Left ventricle myocardium superior (tissue), 1 donor: Measurements from ENCODE around the gene HDAC8. TPM values are rescaled to one million over a fixed set of nuclear protein-coding genes. Genes with fewer than 3 reads are reported as not detected.
"Not testable (repeated sequence)": the region's sequence is repeated elsewhere in the genome, so short reads cannot be mapped to it uniquely, and the experiment has no call there.

ENCODE experiments used
- ATAC-seq: fragments of 200-7000 bp; cut with Tn5 transposase; one replicate; pipeline ENCODE4 v1.9.1; 2020; ENCODE audit warnings: mild to moderate bottlenecking, moderate library complexity
- DNase-seq: peaks from one replicate; pipeline ENCODE4 v3.0.0-alpha.2; 2020
- intact Hi-C: fragments of 100-400 bp; cut with micrococcal nuclease; formaldehyde crosslinking; loops from one replicate; pipeline ENCODE4 v1.11.0; 2022
- long read RNA-seq: library from polyadenylated mRNA; unstranded; transcript quantifications from one replicate; pipeline ENCODE4 v2.0.0, GENCODE V29; 2021
- total RNA-seq: library from RNA; stranded (reverse); fragmentation: NEBNext Ultra II Directional; extraction: Animal tissue kit (Norgen Biotek cat#: 25700); gene quantifications from one replicate; pipeline ENCODE4 v1.2.1, GENCODE V29; 2021
- donor health status: DM: no; HTN: yes; CAD: no; lungs with severe emphysema.

Gene HDAC8
- total RNA-seq, result 18.3 TPM
- long read RNA-seq, transcript HDAC8-207 (11 exons, 2,110 nt), result major isoform, 16 of 19 reads
- long read RNA-seq, partial matches to known transcripts, result 0 of 19 reads
- long read RNA-seq, other reads (novel, unspliced or antisense), result 2 of 19 reads

DNA sequence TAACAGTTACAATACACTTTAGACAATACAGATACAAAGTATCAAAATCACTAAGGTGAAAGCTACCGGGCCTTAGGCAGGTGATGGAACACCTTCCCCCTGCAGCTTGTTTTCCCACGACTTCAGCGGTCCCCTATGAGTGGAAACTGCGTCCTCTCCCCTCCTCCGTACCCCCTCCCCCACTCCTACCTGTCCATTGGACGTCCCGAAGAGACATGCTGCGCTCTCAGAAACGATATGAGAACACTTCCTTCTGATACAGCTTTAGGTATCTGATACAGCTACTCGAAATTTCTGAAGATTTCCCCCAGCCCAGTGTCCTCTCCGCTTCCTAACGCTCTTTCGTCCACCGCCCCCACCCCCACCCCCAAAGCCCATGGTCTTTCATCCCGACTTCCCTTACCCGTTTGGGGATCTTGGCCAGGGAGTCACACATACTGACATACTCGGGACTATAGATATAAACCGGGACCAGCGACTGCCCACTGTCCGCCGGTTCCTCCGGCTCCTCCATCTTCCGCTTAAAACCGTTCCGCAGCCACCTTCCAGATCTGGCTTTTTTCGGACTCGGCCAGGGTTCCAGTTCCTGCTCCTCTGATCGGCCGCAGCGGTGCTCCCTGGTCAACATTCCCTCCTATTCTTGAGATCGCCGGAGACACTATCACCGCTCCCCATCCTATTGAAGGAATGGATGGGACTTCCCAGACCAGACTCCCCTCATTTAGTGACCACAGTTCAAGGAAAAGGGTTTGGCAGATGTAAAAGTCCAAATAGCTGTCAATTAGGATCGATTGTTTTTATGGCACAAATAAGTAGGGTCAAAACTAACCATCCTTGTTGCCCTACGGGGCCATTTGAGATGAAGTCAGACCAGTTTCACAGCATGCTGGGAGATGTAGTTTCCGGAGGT, at the start of gene HDAC8:
TSS of gene HDAC8 (minus strand) at position 596 of the 910 bp plus-strand sequence. CDS start at position 514, 82 bp downstream.
- DNase-seq (peak; percentile 74), ATAC-seq (peak; percentile 94)
- intact Hi-C loops, result no loop called here

DNA sequence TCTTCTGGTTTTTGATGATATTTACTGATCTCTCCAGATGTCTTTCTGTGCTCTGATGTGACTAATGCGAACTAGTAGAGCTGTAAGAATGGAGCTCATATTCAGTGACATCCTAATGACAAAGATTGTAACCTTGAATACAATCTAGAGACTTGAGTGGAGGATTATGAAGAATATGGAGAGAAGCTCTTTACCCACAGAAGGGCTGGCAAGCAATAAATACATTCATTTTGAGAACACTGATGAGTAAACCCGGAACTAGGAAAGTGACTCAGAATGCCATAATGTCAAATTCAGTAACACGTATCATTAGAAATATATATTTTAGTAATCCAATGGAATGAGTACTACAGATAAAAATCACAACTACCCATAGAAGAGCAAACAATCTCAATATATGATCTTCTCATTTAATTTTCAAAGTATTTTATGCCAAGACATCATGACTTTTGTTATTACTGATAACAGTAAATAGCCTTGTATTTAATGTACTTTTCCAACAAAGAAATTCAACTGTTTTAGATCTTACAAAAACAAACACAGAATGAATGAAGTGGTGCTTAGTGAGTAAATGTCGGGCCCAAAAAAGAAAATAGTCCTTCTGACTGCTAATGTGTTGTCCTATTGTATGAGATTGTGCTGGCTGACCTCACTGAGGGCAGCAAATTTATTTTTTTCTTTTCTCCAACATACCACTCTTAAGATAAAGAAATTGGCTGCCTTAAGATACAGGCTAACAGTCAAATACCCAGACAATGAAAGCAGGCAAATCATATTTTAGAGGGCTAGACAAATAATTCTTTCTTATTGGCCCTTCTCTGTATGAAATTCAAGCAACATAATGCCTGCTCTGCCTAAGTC, 49.2 kb upstream of the HDAC8 start:
- no peak for ATAC-seq
- intact Hi-C loops, result no loop called here
- DNase-seq, result no peak

DNA sequence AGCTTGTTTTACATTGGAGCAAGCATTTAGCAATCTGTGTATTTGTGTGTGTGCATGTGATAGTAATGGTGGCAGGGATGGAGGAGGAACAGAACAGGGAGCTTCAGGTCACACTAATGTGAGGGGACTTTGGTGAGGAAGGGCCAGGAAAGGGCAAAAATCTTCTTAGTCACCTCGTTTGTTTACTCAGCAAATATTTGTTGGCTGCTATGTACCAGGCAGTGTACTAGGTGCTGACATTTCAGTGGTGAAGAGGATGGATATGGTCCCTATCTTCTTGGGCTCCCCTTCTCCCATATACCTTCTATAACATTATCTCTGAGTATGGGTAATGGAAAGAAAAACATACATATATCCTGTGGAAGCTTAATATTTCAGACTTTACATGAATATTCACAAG, 48.5 kb upstream of the HDAC8 start:
- DNase-seq, result no peak
- intact Hi-C loops, result no loop called here
- no peak for ATAC-seq

DNA sequence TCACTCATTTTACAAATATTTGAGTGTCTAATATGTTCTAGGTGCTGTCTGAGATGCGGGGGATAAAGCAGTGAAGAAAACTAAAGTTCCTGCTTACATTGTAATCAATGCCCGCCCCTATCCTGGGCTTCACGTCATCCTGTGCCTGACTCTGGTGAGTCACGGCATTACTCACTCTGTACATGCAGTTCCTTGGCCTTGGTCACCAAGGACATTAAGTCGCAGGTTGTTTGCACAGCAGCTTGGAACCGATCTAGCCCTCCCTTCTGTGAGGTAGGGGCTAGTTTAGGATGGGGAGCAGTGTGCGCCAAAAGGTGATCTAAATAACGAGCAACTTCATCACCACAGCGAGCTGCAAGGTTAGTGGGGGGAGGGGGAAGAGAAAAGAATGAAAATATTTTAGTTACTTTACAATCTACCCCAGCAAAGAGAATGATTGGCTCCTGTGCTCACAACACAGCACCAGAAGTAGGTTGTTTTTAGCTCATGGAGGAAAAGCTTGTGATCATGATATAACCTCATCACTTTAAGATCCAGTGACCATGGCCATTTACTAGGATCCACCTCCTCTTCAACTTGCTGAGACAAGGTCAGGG, 48.0 kb upstream of the HDAC8 start:
- peak; percentile 18 for DNase-seq
- ATAC-seq, result peak; percentile 57
- intact Hi-C loops, result no loop called here

DNA sequence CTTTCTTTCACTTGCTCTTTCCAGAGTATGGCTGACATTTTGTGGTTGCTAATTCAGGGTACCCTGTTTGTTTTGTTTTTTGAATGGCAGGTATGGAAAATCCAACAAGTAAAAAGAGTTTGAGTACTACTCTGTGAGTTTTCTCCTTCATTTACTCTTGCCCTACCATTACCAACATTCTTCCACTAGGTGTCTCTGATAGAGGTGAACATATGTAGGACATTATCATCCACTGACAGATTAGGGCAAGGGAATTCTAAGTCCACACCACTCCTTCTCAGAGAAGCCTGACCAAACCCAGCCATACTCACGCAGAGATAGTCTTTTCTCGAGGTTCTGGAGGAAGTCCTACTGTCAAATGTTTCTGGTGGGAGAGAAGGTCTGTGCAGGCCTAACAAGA, 36.7 kb upstream of the HDAC8 start:
- no peak for ATAC-seq
- DNase-seq, result no peak
- intact Hi-C loops, result no loop called here

DNA sequence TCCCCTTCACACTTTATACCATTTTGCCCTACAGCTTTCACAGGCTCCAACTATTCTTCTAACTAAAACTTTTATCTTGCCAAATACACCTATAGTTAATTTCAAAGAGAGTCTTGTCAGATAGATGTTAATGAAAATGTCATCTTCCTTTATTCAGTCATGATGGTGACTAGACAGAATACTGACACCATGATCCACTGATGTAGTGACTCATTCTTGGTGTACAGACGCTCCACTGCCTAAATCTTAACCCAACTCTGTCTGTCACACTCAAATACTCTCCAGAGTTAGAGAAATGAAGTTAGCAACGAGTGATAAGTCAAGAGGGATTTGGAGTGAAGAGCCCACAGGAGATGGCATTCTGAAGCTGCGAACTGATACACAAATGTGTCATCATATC, 32.1 kb upstream of the HDAC8 start:
- no peak for ATAC-seq
- DNase-seq, result no peak
- intact Hi-C loops, result no loop called here

DNA sequence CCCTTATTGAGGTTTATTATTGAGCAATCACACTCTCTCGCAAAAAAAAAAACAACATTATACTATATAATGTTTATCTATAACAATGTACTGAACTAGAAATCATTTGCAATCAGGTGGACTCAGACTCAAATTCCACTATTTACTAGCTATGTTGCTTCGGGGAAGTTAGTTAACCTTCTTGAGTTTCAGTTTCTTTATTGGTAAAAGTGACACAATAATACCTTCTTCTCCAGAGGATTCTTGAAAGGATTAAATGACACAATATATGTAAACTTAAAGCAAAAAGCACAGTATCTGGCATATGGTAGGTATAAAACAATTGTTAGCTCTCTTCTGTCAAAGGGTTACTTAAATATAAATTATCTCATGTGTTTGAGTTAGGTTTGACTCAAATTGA, 31.5 kb upstream of the HDAC8 start:
- ATAC-seq, result no peak
- DNase-seq, result no peak
- intact Hi-C loops, result no loop called here

DNA sequence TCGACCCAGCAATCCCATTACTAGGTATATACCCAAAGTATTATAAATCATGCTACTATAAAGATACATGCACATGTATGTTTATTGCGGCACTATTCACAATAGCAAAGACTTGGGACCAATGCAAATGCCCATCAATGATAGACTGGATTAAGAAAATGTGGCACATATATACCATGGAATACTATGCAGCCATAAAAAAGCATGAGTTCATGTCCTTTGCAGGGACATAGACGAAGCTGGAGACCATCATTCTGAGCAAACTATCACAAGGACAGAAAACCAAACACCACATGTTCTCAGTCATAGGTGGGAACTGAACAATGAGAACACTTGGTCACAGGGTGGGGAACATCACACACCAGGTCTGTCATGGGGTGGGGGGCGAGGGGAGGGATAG, 18.4 kb upstream of the HDAC8 start:
- intact Hi-C loops, DNase-seq, ATAC-seq: not testable (repeated sequence)

DNA sequence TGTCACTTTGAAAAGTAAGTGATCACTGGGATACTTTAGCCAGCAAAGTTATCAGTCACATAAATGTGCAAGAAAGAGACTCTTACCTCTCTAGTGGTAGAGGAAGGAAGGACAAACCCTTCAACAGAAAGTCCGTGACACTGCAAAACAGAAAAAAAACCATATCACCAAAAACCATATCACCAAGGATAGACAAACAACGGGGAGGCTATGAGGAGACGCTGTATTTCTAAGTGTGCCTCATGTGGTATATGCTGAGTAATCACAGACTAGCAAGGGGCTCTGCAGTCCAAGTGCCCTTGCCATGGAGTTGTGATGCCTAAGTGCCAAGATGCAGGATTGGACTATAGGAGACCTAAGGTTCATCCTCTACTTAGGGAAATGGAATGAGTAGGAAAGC, 11.5 kb upstream of the HDAC8 start:
- ATAC-seq, result no peak
- no peak for DNase-seq
- intact Hi-C loops, result no loop called here

DNA sequence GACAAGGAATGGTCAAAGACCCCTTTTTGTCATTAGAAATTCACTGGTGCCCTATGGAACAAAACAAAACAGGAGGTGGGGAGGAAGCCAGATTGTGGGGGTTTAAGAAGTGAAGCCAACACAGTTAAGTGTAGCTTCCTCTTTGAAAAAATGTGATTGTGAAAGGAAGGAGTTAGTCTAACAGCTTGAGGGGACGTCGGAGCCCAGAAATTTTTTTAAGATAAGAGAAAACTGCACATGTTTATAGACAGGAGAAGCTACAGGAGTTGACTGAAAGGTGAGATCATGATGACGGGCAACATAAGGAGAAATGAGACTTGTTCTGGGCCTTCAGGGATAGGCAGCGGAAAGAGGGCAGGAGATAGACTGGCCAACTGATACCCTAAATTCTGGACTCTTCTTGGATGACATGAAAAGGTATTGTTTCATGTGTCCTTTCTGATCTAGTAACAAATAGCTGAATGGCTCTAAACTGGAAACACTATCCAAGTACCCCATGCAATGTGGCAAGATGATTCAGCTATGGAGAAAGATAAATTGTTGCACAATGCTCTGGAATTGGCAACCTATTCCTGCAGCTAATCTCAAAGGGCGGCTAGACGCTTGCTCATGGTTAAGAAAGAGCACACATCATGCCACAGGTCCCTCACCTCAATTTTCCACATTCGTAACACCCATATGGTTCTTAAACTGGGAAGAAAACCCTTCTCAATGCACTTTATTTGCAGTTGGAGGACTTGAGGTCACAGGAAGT, 3.7 kb upstream of the HDAC8 start:
- ATAC-seq (no peak), DNase-seq (no peak)
- intact Hi-C loops, result no loop called here

DNA sequence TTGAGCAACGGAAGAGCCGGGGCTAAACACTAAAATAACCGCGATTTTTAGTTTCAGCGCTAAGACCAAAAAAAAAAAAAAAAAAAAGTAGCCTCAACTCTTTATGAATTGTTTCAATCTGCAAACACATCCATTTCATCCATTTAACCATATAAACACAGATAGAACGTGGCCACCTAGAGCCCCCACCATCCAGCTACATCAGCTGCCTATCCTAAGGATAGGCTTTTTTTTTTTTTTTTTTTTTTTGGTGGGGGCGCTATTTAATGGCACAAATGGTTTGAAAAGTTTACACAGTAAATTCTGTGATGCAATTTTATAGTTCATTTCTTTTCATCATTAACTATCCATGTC, 492 bp upstream of the HDAC8 start:
- ATAC-seq (peak; percentile 26), DNase-seq (no peak)
- intact Hi-C loops, result no loop called here

DNA sequence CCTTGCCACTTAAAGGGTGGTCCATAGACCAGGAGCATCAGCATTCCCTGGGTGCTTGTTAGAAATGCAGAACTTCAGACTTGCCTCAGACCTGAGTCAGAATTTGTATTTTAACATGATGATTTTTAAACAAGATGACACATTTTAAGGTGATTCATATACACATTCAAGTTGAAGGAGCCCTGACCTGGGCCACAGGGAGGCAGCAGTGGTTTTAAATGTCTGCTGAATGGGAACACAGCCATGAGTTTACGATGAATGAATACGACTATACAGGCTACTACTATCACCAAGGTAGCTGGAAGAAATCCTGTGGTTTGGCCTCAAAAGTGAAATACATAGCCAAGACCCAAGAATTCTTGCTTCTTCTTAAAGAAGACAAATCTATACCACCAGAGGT, 2.9 kb downstream of the HDAC8 start:
- ATAC-seq (no peak), DNase-seq (no peak)
- intact Hi-C loops, result no loop called here

DNA sequence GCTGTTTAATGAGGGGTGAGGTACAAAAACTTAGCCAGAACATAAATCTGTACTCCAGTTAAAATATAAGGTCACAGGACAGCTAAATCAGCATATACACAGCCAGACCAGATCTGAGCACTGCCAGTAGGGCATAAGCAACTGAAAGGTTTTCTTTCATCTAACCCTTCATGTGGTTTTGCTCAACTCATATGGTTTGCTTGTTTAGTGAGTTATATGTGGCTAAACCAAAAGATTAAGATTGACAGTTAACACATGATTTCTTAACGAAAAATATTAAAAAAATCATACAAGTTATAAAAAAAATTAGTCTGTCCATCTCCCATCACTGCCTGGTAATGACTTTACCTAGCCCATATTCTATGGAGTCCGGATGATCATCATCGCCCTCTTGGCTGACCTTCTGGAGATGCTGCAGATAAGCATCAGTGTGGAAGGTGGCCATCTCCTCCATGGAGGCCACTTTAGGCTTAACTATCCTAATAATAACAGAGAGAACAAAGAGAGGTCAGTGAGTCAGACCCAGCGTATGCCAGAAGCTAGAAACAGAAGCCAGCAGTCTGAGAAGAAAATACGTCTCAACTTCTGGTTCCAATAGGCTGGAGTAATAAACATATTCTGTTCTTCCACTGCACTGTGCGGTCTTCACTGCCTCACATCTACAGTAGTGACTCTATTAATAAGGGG, 4.1 kb downstream of the HDAC8 start:
- DNase-seq (no peak), ATAC-seq (no peak)
- intact Hi-C loops, result no loop called here

DNA sequence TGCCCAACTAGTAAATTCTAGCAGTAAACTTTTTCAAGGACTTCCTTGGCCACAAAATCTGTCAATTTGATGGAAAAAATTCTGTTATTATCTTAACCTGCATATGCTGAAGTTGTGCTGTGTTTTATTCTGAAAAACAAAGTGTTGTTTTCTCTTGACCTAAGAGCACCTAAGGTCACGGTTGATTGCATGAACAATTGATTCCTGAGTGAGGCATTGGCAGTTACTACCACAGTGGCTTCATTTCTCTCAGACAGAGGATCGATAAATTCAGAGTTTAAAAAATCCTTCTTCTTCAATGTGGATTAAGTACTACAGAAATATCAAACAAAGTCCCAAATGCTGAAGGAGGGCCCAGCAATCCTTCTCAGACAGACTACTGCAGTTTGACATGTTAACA, 6.2 kb downstream of the HDAC8 start:
- DNase-seq, result no peak
- ATAC-seq, result no peak
- intact Hi-C loops, result no loop called here

DNA sequence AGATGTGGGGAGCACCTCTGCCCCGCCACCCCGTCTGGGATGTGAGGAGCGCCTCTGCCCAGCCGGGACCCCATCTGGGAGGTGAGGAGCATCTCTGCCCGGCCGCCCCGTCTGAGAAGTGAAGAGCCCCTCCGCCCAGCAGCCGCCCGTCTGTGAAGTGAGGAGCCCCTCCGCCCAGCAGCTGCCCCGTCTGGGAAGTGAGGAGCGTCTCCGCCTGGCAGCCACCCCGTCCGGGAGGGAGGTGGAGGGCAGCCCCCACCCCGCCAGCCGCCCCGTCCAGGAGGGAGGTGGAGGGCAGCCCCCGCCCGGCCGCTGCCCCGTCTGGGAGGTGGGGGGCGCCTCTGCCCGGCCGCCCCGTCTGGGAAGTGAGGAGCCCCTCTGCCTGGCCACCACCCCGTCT, 13.0 kb downstream of the HDAC8 start:
- DNase-seq, ATAC-seq, intact Hi-C loops: not testable (repeated sequence)

DNA sequence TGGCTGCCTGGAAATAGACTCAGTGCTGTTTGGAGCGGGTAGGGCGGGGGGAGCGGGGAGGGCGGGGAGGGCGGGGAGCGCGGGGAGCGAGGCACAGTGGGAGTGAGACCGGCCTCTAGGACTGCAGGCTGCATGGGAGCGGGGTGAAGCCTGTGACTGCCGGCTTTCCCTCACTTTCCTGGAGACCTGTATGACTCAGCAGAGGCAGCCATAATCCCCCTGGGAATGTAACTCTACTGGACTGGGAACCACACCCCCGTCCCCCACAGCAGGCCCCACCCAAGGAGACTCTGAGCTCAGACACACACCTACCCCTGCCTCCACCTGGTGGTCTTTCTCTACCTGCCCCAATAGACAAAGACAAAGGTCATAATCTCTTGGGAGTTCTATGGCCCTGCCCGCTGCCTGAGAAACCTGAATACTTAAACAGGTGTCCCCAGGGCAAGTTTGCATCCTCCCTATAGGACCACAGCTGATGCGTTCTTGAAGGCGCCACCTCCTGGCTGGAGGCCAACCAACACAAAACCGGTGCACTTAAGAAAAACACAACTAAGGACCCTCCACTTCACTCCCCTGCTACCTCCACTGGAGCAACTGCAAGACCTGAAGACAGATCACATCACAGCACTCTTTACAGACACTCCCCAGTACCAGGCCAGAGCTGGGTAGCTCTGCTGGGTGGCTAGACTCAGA, 18.0 kb downstream of the HDAC8 start:
- intact Hi-C loops, result no loop called here
- no peak for ATAC-seq
- DNase-seq, result no peak

DNA sequence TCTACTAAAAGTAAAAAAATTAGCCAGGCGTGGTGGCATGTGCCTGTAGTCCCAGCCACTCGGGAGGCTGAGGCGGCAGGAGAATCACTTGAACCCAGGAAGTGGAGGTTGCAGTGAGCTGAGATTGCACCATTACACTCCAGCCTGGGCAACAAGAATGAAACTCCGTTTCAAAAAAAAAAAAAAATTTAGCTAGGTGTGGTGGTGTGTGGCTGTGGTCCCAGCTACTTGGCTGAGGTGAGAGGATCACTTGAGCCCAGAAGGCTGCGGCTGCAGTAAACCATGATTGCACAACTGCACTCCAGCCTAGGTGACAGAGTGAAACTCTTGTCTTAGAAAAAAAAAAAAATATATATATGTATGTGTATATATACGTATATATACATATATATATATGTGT, 20.2 kb downstream of the HDAC8 start:
- ATAC-seq, DNase-seq, intact Hi-C loops: not testable (repeated sequence)

DNA sequence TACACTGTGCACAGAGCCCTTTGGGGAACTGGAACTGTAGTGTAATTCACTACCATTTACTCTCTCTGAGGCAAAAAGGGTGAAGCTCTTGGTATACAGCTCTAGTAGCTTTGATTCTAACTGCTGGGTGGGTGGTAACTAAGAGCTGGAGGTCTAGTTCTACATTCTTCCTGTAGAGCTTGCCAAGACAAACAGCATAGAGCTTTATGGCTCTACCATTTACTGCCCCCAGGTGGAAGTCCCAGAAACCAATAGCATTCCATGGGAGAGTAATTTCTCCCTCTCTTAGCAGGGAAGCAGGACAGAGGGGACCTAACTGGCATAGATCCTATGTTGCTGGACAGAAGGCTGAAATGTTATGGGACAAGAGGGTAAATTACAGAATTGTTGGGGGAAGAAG, 26.7 kb downstream of the HDAC8 start:
- no peak for ATAC-seq
- no peak for DNase-seq
- intact Hi-C loops, result no loop called here
